H1 (cell line): ENCODE data around the gene HACL1.
"Not testable (repeated sequence)": the region's sequence is repeated elsewhere in the genome, so short reads cannot be mapped to it uniquely, and the experiment has no call there.

Source experiments
- CHD1 ChIP-seq: IDR thresholded peaks from 2 replicates; pipeline ENCODE4 v1.6.1; 2012; ENCODE audit warnings: low read depth, low read length, improper control_type of control experiment
- EP300 ChIP-seq, 2 experiments: IDR thresholded peaks; 1 replicate in 1 of 2; 2 replicates in 1 of 2; pipeline ENCODE4 v1.6.1; 2011 to 2012; ENCODE audit warnings: low read depth in 2 of 2, low read length in 2 of 2, mild to moderate bottlenecking in 2 of 2, borderline replicate concordance in 1 of 2, inconsistent platforms in 1 of 2, moderate library complexity in 1 of 2
- EZH2 ChIP-seq: fragments of 200-600 bp; sonication (generic); IDR thresholded peaks from 2 replicates; pipeline ENCODE4 v1.7.1; 2012; ENCODE audit warnings: low read depth, mild to moderate bottlenecking, moderate library complexity, low read length, inconsistent platforms; ENCODE audit not compliant: severe bottlenecking
- JUND ChIP-seq: IDR thresholded peaks from 2 replicates; pipeline ENCODE4 v1.6.1; 2011; ENCODE audit warnings: mild to moderate bottlenecking, improper control_type of control experiment, low read length
- PHF8 ChIP-seq: fragments of 200-600 bp; sonication (generic); conservative IDR thresholded peaks from 2 replicates; pipeline ENCODE4 v1.7.1; 2012; ENCODE audit warnings: low read depth, mild to moderate bottlenecking, inconsistent platforms, low read length, moderate library complexity
- POLR2A ChIP-seq, 2 experiments: IDR thresholded peaks; 1 replicate in 1 of 2; 2 replicates in 1 of 2; pipeline ENCODE4 v1.6.1; 2011; ENCODE audit warnings: low read depth in 2 of 2, low read length in 2 of 2, mild to moderate bottlenecking in 2 of 2; ENCODE audit errors: control extremely low read depth in 1 of 2
- POLR2AphosphoS5 ChIP-seq: IDR thresholded peaks from 2 replicates; pipeline ENCODE4 v1.6.1; 2011; ENCODE audit warnings: low read depth, low read length
- RAD21 ChIP-seq, 2 experiments: IDR thresholded peaks in 1 of 2; conservative IDR thresholded peaks in 1 of 2; 2 replicates each; pipeline ENCODE4 v1.6.1; 2011; ENCODE audit warnings: low read depth in 2 of 2, low read length in 2 of 2, improper control_type of control experiment in 1 of 2, inconsistent platforms in 1 of 2, mild to moderate bottlenecking in 1 of 2, moderate library complexity in 1 of 2
- SP2 ChIP-seq: IDR thresholded peaks from 2 replicates; pipeline ENCODE4 v1.6.1; 2012; ENCODE audit warnings: mild to moderate bottlenecking, low read length, inconsistent platforms
- YY1 ChIP-seq: IDR thresholded peaks from 2 replicates; pipeline ENCODE4 v1.6.1; 2011; ENCODE audit warnings: low read depth, mild to moderate bottlenecking, low read length
- ZNF274 ChIP-seq: IDR thresholded peaks from 2 replicates; pipeline ENCODE4 v1.7.0; 2012; ENCODE audit warnings: low read length, borderline replicate concordance; ENCODE audit errors: extremely low read depth
- TF ChIP-seq, protein P1 (sequence below), 3 experiments: IDR thresholded peaks; 1 replicate in 2 of 3; 2 replicates in 1 of 3; pipeline versions ENCODE4 v1.5.1 to v1.6.1; 2011; ENCODE audit warnings: low read length in 3 of 3, mild to moderate bottlenecking in 3 of 3, inconsistent platforms in 2 of 3, low read depth in 1 of 3, moderate library complexity in 1 of 3; ENCODE audit not compliant: insufficient read depth in 1 of 3; ENCODE audit errors: control extremely low read depth in 1 of 3

DNA sequence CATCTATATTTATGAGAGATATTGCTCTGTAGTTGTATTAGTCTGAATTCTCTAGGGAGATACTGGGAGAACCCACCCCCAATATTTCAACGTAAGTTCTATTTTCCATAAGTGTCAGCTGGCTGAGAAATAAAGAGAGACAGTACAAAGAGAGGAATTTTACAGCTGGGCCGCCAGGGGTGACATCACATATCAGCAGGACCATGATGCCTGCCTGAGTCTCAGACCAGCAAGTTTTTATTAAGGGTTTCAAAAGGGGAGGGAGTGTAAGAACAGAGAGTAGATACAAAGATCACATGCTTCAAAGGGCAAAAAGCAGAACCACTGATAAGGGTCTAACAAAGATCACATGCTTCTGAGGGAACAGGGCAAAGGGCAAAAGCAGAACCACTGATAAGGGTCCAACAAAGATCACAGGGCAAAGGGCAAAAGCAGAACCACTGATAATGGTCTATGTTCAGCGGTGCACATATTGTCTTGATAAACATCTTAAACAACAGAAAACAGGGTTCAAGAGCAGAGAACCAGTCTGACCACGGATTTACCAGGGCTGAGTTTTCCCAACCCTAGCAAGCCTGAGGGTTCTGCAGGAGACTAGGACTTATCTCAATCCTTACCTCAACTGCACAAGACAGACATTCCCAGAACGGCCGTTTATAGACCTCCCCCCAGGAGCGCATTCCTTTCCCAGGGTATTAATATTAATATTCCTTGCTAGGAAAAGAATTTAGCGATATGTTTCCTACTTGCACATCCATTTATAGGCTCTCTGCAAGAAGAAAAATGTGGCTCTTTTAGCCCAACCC lies 18.5 kb upstream of the HACL1 start:
- TF ChIP-seq RAD21 (IDR thresholded peaks at IDR 0.05 in 1 of 2, conservative IDR thresholded peaks at IDR 0.05 in 1 of 2; ENCODE audit: low read depth in 2 of 2, low read length in 2 of 2); EZH2; CHD1; POLR2AphosphoS5; YY1; ZNF274; POLR2A (IDR thresholded peaks at IDR 0.05; ENCODE audit: control extremely low read depth in 1 of 2, low read depth in 2 of 2, low read length in 2 of 2); PHF8; SP2; JUND: not testable (repeated sequence)
- TF ChIP-seq, protein P1, sequence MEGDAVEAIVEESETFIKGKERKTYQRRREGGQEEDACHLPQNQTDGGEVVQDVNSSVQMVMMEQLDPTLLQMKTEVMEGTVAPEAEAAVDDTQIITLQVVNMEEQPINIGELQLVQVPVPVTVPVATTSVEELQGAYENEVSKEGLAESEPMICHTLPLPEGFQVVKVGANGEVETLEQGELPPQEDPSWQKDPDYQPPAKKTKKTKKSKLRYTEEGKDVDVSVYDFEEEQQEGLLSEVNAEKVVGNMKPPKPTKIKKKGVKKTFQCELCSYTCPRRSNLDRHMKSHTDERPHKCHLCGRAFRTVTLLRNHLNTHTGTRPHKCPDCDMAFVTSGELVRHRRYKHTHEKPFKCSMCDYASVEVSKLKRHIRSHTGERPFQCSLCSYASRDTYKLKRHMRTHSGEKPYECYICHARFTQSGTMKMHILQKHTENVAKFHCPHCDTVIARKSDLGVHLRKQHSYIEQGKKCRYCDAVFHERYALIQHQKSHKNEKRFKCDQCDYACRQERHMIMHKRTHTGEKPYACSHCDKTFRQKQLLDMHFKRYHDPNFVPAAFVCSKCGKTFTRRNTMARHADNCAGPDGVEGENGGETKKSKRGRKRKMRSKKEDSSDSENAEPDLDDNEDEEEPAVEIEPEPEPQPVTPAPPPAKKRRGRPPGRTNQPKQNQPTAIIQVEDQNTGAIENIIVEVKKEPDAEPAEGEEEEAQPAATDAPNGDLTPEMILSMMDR (IDR thresholded peaks at IDR 0.05; ENCODE audit: control extremely low read depth in 1 of 3, insufficient read depth in 1 of 3, low read depth in 1 of 3, low read length in 3 of 3): not testable (repeated sequence)
- peak in 1 of 2 experiments; percentile 38; a peak in 1 of 3 replicates for TF ChIP-seq EP300 (IDR thresholded peaks at IDR 0.05; ENCODE audit: borderline replicate concordance in 1 of 2, low read depth in 2 of 2, low read length in 2 of 2)
